ENCODE measurements around the gene SMIM7.
"Not testable (repeated sequence)": the region's sequence is repeated elsewhere in the genome, so short reads cannot be mapped to it uniquely, and the experiment has no call there.

Gene SMIM7

GRCh38 chr19:16654140-16654539 lies 5.8 kb downstream of the SMIM7 start:
- no peak for DNase-seq

DNA sequence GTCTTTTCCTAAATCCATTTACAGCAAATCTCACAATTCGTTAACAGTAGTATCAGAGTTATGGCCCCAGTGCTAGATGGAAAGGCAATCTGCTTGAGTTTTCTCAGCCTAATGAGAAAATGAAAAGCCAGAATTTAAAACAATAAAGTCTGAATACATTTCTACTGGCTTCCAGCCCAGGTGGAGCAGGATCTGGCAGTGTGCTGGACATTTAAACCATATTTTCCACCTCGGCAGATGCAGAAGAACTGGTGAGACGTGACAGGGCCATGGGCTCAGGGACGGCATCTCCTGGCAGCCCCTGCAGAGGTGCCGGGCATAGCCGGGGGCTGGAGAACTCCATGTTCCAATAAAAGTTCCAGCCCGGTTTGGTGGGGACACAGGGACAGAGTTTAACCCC lies 7.1 kb downstream of the SMIM7 start:
- DNase-seq = no peak

DNA sequence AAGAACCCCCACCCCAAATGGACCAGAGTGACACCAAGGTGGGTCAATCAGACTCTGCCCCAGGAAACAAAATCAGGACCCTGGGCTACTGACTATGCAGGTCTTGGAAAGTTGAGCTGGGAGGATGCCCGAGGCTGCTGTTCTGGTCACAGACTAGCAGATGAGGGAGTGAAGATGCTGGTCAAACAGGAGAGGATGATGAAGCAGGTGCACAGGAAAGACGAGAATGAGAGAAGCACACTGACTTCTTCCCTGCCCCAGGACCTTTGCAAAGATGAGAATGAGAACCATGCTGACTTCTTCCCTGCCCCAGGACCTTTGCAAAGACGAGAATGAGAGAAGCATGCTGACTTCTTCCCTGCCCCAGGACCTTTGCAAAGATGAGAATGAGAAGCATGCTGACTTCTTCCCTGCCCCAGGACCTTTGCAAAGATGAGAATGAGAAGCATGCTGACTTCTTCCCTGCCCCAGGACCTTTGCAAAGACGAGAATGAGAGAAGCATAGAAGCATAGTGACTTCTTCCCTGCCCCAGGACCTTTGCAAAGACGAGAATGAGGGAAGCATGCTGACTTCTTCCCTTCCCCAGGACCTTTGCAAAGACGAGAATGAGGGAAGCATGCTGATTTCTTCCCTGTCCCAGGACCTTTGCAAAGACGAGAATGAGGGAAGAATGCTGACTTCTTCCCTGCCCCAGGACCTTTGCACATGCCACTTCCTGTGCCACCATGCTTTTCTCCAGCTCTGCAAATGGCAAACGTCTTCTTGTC lies 8.3 kb downstream of the SMIM7 start:
- DNase-seq = not testable (repeated sequence)

DNA sequence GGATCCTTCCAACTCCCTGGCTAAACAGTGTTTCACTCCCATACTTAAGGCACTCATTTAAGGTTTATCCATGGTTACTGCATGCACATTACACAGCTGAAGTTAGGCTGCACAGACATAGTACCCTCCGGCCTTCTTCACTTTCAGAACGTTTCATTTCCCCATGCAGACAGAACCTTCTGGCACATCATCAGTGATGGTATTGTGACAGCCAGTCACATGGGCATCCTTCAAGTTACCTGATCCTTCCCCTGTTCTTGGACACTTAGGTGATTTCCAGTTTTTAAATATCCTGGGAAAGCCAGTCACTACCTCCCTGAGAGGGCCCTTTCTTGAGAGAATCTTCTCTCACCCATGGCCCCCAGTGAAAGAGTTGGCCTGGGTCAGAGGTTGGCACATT lies 9.1 kb downstream of the SMIM7 start:
- no peak for DNase-seq

GRCh38 chr19:16649734-16650133 lies 10.2 kb downstream of the SMIM7 start:
- DNase-seq = no peak

DNA sequence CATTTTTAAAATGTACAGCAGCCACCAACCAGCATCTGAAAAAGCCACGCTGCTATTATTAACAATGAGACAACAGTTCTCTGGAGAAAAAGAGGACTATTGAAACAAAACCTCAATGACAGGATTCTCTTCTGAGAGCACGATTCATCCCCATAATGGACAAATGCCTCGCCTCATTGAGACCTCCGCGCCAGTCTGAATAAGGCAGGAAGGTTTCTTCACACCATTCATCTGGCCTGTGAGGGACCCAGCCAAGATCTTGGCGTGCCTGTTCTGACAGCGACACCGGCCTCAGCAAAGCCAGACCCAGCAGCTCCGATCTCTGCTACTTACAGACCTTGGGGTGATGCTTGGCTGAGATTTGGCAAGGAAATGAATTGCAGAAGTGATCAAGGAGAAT lies 14.8 kb downstream of the SMIM7 start:
- DNase-seq = no peak

GRCh38 chr19:16641695-16642094 lies 18.2 kb downstream of the SMIM7 start:
- DNase-seq = no peak

- DNase-seq = no peak
Observed at GRCh38 chr19:16640951-16641350, 19.0 kb downstream of the SMIM7 start.

GRCh38 chr19:16638666-16639065 lies 21.3 kb downstream of the SMIM7 start:
- DNase-seq = no peak

DNA sequence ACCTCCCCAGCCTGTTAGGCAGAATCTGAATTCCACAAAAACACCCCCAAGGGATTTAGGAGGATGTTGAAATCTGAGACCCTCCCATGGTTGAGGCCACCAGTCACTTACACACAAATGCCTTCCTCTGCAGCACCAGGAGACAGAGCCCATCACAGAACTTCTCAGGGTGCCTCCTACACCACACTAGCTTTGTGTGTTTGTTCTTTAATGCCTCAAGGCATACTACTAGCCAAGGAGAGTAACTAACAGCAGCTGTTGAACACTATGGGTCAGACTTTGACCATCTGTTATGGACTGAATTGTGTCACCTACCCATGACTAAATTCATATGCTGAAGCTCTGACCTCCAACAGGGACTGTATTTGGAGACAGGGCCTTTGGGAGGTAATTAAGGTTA lies 22.4 kb downstream of the SMIM7 start:
- DNase-seq = no peak

- no peak for DNase-seq
Observed at GRCh38 chr19:16631465-16631864, 28.5 kb downstream of the SMIM7 start.

DNA sequence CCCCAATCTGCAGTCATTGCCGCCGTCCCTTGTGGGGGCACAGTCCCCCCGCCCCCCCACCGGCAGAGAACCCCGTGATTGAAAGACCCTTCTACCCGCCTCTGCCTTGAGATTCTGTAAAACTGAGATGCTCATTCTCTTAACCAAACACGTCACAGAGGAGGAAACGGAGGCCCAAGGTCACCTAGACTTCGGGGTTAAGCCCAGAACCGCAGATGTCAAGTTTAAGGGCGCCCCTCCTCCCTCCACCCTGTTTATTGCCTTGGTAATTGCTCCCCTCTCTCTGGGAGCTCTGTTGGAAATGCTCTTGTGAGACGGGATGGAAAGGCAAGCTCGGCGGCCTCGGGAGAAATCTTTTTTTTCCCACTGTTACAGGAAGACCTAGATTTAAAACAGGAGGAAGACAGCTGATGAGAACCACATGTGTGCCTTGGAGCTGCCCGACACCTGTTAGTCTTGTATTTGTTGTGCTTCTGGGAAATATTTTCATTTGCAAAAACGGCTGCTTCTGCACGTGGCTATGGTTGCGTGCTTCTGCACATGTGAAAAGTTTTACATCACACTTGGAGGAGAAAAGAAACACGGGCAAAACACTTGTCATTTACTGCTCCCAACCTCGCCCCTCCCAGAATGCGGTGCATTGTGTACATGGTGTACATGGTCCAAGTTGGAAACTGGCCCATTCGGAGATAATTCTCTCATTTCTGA lies 30.8 kb downstream of the SMIM7 start:
- no peak for DNase-seq

GRCh38 chr19:16628183-16628983 lies 31.6 kb downstream of the SMIM7 start, which contains the start of gene MED26:
Gene MED26, minus strand, starts transcription at chr19:16628204. Its CDS starts 261 bp downstream, at chr19:16627943.
- DNase-seq = peak; percentile 97

- DNase-seq = no peak
Observed at GRCh38 chr19:16627928-16628182, 32.1 kb downstream of the SMIM7 start.

DNA sequence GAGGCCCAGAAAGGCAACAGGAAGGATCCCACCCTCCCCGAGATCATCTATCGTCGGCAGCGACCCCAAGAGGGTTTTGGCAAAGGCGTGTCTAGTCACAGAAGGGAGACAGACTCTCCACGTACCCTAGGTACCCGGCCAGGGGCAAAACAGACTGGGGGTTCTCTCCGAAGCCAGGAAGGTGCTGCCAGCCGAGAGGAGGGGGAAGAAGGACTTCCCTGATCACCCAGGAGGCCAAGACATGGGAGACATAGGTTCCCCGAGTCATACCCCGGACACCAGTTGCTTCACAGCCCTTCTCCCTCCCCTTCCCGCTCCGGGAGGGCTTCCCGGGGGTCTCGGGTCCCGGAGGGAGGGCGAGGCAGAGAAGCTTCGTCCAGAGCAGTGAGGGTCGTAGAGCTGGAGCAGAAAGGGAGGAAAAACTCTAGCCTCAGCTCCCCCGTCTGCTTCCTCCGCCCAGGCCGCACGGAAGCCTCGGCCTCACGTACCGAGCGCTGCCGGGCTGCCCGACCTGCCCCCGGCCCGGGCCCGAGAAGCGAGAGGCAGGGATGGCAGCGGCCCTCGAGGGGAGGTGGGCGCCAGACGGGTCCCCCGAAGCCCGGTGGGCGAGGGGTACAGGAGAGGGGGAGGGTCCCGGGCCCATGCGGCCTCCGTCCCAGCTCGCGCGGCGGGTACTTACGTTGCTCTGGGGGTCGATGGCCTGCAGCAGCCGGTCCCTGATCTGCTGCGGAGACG lies 32.6 kb downstream of the SMIM7 start:
- DNase-seq = peak; percentile 37

DNA sequence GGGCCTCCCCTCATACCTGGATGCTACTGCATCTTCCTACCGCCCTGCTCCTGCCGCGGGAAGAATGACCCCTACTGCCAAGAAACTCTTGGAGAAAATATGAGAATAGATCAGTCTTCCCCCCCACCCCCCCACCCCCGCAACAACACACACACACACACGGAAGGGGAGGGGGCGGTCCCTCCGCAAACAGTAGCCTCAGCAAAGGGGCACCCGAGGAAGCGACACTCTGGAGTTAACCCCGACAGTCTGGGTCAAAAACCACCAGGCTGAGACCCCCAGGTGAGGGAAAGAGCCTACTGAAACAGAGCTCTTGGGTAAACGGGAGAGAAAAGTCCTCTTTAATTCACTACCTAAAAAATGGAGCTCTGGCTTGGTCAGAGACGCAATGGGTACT lies 33.1 kb downstream of the SMIM7 start:
- DNase-seq = no peak

DNA sequence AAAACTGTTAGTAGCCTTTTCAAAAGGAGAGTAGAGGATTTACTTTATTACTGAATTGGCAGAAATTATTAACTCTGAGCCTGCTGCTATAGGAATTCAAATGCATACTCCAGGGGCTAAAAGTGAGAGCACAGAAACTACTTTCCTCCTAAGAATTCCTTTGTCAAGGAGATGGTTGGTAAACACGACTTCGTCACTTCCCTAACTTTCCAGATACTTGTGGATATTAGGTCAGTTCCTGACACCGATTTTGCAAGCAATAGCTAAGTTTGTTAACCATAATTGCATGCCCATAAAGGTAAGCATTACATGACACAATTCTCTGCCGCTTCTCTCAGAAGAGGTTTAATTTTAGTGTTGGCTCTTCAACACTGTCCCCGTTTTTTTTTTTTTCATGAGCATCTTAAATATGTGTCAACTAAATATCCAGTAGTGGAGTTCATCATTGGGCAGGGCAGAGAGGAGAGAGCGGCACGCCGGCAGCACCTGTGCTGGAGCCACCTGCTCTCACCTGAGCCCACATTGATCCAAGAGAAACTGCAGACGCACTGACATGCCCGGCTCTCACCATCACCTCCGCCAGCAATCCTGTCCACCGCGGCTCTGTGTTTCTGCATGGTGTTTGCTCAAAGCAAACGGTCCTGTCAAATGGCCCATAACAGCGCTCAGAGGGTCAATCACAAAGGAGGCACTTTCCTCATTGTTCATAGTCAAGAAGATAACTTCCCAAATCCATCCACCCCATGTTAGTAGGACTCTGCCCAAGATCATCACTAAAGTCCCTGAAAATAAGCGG lies 34.6 kb downstream of the SMIM7 start:
- no peak for DNase-seq

DNA sequence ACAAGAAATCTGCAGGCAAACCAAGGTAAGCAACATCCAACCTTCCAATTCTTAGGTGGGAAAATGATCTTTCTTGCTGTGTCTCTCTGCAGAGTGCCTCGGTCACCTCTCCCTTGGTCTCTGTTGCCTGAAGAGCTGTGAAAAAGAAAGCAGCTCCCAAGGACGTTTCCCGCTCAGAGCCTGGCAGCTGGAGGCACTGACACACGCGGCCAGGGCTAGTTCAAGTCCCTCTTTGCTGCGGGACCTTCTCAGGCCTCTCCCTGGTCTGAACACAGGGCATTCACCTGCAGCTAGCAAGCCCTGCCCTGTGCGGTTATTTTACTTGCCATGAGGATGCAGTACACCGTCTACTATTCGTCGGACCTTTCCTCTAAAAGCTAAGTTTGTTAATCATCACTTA lies 35.7 kb downstream of the SMIM7 start:
- DNase-seq = no peak

DNA sequence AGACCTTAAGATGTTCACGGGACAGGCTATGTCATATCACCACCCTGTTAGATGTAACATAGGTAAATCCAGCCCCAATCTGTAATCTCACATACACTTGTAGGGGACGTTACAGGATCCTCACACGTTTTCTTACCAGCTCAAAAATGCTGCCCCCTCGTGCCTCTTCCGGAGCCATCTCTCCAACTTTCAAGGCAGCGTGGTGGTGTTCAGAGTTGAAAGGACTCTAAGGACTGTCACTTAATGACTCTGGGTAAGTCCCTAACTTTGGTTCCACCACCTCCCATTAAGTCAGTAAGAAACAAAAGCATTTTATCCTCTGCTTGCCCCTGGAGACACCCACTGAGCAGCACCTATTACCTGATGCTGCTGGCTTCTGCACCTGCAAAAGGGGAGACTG lies 36.4 kb downstream of the SMIM7 start:
- no peak for DNase-seq

DNA sequence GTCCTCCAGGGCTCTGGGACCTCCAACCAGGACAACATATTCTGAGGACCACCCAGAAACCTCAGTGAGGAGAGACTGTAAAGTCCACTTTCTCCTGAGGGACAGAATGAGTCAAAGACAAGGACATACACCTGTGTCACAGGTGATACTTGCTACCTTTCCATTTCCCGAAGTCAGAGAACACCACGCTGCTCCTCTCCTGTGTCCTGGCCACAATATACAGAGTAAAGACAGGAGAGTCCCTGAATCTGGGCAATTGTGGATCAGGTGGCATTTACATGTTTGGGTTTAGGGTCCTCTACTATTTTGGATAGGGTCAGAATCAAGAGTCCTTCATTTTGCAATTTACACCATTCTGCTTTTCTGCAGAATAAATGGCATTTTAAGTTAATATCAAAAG lies 36.9 kb downstream of the SMIM7 start:
- no peak for DNase-seq

DNA sequence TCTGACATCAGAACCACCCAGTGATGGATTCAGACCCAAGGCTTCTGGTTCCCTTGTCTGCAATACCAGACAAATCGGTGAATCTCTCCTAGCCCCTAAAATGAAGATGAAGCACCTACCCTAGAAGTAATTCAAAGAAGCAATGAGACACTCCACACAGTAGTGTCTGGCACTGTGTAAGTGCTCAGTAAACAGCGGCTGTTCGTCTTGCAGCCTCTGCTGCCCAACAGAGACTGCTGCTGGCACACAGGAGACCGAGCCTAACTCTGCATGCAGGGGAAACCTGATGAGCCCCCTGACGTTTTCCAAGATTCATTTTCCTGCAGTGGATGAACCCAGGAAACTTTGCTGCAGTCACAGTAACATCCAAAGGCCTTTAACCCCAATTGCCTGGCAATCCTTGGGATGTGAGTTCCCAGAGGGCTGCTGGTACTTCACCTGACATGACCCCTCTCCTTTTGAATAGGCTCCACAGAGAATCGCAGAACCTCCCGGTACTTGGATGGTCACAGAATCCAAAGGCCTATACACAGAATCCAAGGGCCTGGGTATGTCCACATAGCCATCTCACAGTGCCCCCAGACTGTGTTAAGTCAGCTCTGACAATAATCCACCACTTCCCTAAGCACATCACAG lies 38.7 kb downstream of the SMIM7 start:
- no peak for DNase-seq

DNA sequence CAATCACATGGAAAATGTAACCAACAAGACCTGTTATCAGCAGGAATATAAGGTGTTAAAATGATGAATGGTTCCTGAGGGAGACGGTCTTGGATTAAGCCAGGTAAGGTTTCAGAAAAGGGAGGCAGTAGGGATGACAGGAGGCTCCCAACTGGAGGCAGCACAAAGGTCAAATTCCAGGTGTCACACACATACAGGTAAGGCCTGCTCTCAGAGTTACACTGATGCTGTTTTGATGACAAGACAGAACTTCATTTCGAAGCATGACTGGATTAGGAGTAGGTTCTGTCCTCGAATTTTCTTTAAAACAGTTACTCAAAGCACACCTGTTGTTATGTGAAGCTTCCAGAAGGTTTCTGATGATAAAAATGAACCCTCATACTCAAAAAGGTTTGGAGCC lies 39.4 kb downstream of the SMIM7 start:
- no peak for DNase-seq
